Thyroid gland (tissue), 4 donors: ENCODE data around the gene KNCN.

Experiments used
- POLR2A ChIP-seq, 2 donors: fragments of 450-650 bp; IDR thresholded peaks; one replicate each; pipeline ENCODE4 v1.6.1; 2017; ENCODE audit warnings: antibody characterized with exemption in 2 of 2, mild to moderate bottlenecking in 2 of 2, moderate library complexity in 1 of 2
- TF ChIP-seq, protein P1 (sequence below), 6 experiments: fragments of 200-600 bp in 3 of 6; fragments of 450-650 bp in 3 of 6; sonication (generic) in 3 of 6; IDR thresholded peaks; one replicate each; pipeline ENCODE4 v1.5.1; 2016 to 2019; ENCODE audit warnings: antibody characterized with exemption in 6 of 6, mild to moderate bottlenecking in 2 of 6, inconsistent platforms in 1 of 6, moderate library complexity in 1 of 6

- no peak for TF ChIP-seq POLR2A (IDR thresholded peaks at IDR 0.05)
- TF ChIP-seq, protein P1, sequence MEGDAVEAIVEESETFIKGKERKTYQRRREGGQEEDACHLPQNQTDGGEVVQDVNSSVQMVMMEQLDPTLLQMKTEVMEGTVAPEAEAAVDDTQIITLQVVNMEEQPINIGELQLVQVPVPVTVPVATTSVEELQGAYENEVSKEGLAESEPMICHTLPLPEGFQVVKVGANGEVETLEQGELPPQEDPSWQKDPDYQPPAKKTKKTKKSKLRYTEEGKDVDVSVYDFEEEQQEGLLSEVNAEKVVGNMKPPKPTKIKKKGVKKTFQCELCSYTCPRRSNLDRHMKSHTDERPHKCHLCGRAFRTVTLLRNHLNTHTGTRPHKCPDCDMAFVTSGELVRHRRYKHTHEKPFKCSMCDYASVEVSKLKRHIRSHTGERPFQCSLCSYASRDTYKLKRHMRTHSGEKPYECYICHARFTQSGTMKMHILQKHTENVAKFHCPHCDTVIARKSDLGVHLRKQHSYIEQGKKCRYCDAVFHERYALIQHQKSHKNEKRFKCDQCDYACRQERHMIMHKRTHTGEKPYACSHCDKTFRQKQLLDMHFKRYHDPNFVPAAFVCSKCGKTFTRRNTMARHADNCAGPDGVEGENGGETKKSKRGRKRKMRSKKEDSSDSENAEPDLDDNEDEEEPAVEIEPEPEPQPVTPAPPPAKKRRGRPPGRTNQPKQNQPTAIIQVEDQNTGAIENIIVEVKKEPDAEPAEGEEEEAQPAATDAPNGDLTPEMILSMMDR (IDR thresholded peaks at IDR 0.05) = no peak
Measured at GRCh38 chr1:46533179-46533864, 18.1 kb downstream of the KNCN start.
